ENCODE data around the gene TMEM8B.

Gene TMEM8B, protein sequence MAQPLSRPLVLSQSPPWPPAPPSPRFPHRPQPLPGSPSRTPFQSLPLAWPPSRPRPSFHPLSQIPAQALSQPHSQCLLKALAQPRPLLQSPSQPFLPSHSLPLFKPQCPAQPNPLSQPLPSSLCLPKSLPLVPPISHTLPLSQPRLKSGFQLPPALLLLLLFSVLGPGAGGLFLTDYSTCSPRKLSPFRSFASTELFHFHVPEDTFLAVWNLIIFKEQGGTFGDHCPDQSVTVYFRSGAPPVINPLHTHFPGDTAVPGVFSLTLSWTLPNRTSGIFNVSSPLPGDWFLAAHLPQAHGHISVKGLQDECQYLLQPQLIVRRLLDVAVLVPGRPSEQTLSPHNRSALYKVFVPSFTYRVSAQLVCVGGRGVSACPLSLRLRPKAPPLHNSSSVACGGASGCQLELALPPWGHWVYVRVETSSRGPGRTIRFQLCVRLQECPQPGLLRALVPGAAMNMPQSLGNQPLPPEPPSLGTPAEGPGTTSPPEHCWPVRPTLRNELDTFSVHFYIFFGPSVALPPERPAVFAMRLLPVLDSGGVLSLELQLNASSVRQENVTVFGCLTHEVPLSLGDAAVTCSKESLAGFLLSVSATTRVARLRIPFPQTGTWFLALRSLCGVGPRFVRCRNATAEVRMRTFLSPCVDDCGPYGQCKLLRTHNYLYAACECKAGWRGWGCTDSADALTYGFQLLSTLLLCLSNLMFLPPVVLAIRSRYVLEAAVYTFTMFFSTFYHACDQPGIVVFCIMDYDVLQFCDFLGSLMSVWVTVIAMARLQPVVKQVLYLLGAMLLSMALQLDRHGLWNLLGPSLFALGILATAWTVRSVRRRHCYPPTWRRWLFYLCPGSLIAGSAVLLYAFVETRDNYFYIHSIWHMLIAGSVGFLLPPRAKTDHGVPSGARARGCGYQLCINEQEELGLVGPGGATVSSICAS

DNA sequence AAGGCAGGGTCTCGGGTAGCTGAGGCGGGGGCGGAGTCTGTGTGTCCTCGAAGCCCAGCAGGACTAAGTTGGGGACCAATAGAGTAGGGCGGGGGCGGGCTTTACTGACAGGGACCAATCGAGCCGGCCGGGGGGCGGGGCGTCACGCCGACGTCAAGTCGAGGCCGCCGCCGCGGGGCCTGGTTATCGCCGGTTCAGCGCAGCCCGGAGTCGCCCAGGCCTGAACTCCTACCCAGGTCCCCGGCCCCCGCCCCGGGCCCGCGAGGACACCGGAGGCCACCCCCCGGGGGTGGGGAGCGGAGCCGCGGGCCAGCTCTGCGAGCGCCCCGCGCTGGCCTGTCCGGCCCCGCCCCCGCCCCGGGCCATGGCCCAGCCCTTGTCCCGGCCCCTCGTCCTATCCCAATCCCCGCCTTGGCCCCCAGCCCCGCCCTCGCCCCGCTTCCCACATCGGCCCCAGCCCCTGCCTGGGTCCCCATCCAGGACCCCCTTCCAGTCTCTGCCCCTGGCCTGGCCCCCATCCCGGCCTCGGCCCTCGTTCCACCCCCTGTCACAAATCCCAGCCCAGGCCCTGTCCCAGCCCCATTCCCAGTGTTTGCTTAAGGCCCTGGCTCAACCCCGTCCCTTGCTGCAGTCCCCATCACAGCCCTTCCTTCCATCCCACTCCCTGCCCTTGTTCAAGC, at the start of gene TMEM8B:
Gene TMEM8B, plus strand, starts transcription at position 145 of the 680 bp plus-strand sequence. Its CDS starts 220 bp downstream, at position 365.
- in situ Hi-C loops (cut with HindIII; ENCODE audit: low sequenced_read_pairs): loop anchor here (5.0 kb wide), 2 partner anchors 38 to 82 kb away; partner anchors contain the start of genes GBA2 and RGP1

DNA sequence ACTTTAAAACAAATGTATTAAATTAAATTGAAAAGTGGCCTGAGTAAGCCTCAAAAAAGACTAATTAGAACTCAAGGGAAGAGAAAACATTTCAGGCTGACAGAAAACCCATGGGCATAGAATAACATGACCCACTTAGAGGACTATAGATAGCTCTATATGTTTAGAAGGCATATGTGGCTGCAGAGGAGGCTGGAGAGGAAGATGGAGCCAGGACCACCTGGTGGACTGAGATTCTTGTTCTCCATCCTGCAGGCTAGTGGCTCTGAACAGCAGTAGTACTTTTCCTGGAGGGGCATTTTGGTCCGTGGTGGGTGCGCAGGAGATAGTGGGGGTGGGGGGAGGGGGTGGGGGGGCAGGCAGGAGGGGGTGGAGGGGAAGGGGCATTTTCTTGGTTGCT, 48.0 kb upstream of the TMEM8B start:
- in situ Hi-C loops (cut with HindIII; ENCODE audit: low sequenced_read_pairs): no loop called here

DNA sequence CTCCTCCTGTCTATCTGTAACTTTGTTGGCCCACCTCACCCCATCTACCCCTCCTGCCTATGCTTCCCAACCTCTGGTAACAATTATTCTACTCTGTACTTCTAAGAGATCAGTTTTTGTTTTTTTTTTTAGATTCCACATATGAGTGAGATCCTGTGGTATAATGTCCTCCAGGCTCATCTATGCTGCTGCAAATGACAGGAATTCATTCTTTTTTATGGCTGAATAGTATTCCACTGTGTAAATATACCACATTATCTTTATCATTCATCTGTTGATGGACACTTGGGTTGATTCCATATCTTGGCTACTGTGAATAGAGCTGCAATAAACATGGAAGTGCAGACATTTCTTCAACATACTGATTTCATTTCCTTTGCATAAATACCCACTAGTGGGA, 45.6 kb upstream of the TMEM8B start:
- in situ Hi-C loops (cut with HindIII; ENCODE audit: low sequenced_read_pairs): no loop called here

DNA sequence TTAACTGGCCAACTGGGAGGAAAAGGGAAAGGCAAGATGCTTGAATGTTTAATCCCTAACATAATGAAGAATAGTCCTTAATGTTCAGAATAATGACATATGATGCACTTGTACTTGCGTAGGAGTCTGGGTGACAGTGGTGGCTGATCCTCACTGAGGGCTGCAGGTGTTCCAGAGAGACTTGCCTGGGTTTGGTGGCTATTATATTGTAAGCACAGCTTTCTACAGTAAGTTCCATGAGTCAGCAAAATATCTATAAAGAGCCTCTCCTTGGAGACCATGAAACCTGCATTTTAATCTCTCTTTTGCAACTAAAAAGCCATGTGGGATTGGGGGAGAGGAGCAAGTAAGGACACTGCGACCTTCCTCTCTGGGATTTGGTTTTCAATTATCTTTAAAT, 39.5 kb upstream of the TMEM8B start:
- in situ Hi-C loops (cut with HindIII; ENCODE audit: low sequenced_read_pairs): no loop called here

DNA sequence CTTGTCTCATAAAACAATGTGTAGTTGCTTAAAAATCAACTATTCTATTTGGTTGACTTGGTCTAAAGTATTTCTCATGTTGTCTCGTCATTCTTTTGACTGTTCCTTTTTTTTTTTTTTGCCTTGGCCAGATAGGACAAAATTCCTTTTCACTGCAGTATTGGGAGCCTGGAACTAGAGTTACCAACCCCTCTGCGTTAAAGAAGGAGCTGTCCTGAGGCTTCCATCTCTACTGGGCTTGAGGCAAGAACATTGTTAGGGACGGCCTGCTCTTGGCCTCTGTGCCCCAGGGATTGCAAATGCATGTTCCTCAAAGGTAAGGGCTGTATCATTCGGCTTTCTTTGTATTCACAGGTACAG, 39.0 kb upstream of the TMEM8B start:
- in situ Hi-C loops (cut with HindIII; ENCODE audit: low sequenced_read_pairs): no loop called here

DNA sequence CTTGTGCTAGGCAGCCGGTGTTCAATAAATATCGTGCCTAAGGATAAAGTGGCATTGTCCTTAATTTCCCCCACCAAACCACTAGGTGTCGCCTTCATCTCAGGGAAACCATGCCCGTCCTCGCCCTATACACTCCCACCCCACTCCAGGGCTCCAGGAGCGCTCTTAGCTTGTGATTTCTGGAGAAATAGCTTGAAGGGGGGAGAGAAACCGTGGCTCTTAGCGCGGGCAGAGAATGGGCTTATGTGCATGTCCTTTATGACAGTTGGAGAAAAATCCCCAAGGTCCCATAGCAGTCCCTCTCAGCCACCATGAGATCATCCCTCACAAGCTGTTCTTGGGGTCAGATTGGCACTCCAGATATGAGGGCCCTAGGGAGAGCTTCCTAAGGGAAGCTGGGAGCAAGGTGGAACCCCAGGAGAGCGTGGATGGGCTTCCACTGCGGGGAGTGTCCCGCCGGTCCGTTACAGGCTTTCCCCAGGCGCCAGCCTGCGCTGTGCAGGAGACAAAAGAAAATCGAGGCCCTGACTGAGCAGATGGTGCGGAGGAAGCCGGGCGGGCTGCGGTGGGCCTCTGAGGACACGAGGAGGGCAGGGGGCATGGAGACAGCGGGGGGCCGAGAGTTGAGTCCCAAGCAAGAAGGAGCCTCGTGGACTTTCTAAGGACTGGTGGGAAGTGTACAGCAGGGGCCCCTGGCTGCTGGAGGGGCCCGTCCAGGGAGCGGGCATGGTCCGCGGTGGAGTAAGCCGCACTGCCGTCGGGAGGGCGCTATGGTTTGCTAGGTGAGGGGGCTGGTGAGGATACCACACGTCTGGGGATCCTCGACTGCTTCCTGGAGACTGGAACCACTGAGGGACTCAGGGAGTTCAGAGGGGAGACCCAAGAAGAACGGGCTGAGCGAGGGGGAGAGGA, 38.4 kb upstream of the TMEM8B start:
- in situ Hi-C loops (cut with HindIII; ENCODE audit: low sequenced_read_pairs): no loop called here

DNA sequence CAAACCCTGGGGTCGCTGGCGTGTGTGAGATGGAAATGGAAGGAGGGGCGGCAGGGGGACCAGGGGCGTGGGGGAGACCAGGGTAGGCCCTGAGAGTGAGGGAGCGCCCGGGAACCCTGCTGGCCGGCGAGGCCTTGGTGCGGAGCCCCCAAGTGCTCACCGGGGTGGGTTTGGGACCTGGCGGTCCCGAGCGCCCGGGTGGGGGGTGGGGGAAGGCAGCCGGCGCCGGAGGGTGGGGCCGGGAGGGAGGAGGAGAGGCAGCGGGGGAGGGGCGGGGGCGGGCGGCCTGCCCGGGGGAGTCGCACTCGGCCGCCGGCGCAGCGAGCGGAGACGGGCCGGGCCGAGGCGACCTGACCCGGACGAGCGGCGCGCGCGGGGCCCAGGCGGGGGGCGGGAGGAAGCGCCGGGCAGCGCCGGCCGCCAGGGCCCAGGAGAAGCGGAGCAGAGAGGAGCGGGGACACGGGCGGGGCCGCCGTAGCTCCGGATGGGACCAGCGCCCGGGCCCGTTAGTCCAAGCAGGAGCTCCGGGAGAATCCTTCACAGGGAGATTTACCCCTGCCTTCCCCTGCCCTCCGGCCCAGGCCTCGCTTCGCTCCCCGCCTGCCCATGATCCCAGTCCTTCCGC, 37.6 kb upstream of the TMEM8B start, which contains the start of gene NPR2:
Gene NPR2, plus strand, starts transcription at position 295 of the 625 bp plus-strand sequence. CDS start 818 bp downstream, outside the sequence.
- in situ Hi-C loops (cut with HindIII; ENCODE audit: low sequenced_read_pairs): no loop called here

DNA sequence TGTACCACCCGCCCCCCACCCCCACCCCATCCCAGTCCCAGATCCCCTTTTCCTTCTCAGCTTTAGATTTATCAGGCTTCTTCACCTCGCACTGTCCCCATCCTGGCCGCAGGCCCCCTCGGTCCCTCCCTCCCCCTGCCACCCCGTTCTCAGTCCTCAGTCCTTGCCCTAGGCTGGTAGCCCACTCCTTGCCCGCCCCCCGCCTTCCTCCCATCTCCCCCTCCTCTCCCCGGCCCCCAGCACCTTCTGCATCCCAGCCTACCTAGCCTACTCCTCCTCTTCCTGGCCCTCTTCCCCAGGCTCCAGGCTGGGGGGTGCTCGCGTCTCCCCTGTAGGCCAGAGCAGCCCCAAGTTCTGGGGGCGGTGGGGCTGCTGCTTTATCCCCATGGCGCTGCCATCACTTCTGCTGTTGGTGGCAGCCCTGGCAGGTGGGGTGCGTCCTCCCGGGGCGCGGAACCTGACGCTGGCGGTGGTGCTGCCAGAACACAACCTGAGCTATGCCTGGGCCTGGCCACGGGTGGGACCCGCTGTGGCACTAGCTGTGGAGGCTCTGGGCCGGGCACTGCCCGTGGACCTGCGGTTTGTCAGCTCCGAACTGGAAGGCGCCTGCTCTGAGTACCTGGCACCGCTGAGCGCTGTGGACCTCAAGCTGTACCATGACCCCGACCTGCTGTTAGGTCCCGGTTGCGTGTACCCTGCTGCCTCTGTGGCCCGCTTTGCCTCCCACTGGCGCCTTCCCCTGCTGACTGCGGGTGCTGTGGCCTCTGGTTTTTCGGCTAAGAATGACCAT, 36.8 kb upstream of the TMEM8B start:
- in situ Hi-C loops (cut with HindIII; ENCODE audit: low sequenced_read_pairs): no loop called here

DNA sequence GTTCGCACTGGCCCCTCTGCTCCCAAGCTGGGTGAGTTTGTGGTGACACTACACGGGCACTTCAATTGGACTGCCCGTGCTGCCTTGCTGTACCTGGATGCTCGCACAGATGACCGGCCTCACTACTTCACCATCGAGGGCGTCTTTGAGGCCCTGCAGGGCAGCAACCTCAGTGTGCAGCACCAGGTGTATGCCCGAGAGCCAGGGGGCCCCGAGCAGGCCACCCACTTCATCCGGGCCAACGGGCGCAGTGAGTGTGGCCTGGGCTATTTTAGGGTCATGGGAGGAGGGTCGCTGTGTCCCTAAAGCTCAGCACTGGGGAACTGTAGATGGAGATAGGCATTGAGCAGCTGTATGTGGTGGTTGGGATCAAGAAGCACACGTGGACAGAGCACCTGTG, 36.2 kb upstream of the TMEM8B start:
- in situ Hi-C loops (cut with HindIII; ENCODE audit: low sequenced_read_pairs): no loop called here

DNA sequence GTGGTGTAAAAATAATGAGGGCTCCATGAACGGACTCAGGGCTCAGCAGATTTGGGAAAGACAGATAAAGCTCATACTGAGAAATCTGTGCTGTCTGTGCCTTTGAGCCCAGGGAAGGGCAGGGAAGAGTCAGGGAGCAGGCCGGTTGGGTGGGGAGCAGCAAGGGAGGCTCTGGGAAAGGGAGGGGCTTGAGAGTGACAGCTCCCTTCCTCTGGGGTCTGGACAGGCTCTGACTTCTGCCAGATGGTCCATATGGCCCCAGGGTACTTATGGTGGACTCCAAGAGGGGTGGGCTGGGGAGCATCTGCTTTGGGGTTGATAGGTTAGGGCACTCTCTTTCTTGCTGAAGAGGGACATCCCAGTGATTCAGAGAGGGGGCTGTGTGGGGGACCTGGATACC, 35.6 kb upstream of the TMEM8B start:
- in situ Hi-C loops (cut with HindIII; ENCODE audit: low sequenced_read_pairs): no loop called here

DNA sequence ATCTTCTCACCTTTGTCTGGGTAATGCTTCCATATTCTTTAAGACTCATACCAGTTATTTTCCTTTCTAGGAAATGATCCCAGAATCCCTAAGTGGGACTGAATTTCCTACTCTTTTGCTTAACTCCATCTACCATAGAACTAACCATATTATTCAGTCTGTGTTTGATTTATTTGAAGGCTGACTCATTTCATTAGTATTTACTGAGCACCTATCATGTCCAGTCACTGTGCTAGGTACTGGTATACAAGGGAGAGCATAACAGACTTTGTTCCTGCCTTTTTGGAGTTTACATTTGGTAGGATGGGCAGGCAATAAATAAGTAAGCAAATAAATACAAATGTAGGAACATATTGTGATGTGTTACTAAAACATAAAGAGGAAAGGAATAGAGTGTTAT, 33.3 kb upstream of the TMEM8B start:
- in situ Hi-C loops (cut with HindIII; ENCODE audit: low sequenced_read_pairs): no loop called here

DNA sequence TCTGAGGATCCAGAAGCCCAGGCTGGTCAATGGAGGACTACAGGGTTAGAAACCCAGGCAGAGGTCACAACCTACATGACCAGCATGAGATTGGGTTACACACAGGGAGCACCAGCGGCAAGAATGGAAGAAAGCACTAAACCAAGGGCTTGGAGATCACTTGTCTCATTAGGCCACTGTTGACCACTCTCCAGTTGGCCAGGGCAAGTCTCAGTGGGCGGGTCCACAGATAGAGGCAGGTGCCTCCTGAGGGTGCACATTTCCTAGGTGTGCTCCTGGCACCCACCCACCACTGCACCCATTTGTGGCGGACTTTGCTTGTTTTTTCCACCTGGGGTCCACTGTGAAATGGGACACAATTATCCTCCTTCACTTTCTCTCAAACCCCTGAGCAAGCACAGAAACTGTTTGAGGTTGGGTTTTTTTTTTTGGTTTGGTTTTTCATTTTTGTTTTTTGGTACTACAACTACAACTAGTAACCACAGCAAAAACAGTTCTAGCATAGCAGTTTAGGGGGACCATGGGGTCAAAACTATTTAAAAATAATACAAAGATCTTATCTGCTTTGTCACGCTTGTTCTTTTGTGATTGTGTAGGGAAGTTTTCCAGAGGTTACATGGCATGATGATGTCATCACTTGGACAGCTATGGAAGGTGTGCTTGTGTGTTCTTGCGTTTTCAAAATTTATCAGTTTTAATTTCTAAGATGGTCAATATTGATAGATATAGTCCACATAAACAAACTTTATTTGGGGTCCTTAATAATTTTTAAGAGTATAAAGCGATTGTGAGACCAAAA, 31.5 kb upstream of the TMEM8B start:
- in situ Hi-C loops (cut with HindIII; ENCODE audit: low sequenced_read_pairs): no loop called here

DNA sequence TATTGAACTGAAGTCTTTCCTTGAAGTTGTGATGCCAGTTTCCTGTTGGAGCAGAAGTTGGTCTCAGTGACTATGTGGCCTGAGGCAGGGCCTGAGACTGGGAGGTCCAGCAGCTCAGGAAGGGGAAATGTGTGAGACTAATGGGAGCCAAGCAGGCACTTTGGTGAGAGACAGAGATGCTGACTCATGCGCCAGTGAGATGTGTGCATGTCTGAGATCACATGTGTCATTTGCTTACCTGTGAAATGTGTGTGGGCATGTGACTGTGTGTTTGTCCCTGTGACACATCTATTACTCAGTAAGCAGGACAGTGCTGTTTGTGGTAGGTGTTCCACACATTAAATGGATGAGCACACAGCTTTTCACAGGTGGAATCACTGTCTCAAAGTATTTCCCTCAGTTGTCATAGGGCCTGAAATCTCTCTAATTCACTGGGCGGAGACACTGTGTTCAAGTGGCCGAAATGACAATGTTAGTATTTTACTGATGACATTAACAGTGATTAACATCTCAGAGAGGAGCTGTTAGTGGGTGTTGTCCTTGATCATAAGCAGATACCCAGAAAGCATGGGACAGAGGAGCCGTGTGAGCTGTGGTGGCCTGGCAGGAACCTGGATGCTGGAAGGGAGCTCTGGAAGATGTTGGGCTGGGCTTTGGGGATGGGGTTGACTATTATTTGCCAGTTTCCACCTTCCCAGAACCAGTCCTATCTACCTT, 30.2 kb upstream of the TMEM8B start:
- in situ Hi-C loops (cut with HindIII; ENCODE audit: low sequenced_read_pairs): no loop called here

DNA sequence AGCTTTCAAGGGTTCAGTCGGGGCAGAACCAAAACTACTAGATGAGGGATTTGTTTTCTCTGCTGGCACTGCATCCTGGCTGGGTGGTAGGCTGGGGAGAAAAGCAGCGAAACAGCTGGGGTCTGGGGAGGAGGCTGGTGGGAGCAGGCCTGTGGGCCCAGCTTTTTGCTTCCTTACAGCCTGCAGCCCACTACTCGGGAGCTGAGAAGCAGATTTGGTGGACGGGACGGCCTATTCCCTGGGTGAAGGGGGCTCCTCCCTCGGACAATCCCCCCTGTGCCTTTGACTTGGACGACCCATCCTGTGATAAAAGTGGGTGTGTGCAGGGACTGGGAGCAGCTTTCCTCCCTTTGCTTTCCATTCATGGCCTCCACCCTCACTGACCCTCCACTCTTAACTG, 28.5 kb upstream of the TMEM8B start:
- in situ Hi-C loops (cut with HindIII; ENCODE audit: low sequenced_read_pairs): no loop called here

DNA sequence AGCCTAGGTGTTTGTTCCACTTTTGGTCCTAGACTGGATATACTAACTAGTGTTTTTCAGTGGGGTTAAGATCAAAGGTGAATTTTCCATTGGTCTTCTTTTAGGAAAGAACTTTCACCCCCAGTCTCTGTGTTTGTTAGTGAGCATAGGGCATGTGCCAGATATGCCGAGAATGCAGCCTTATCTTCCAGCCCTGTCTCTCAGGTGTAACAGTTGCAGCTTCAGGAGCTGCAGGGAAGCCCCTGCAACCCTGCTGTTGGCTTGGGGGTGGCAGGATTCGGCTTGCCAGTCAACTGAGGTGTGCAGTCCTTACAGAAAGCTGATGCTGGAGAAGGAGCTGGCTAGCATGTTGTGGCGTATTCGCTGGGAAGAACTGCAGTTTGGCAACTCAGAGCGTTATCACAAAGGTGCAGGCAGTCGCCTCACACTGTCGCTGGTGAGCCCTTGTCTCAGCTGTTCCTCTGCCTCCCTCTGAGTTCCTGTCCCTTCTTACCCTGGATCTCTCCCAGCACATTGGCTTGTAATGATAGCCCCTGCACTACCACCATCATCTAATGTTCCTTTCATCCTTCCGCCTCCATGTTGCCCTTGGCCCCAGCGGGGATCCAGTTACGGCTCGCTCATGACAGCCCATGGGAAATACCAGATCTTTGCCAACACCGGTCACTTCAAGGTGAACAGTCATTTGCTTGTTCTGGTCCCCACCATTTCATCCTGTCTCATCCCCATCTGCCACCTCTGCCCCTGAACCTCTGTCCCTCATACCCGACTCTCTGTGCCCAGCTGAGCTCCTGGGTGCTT, 27.5 kb upstream of the TMEM8B start:
- in situ Hi-C loops (cut with HindIII; ENCODE audit: low sequenced_read_pairs): no loop called here

DNA sequence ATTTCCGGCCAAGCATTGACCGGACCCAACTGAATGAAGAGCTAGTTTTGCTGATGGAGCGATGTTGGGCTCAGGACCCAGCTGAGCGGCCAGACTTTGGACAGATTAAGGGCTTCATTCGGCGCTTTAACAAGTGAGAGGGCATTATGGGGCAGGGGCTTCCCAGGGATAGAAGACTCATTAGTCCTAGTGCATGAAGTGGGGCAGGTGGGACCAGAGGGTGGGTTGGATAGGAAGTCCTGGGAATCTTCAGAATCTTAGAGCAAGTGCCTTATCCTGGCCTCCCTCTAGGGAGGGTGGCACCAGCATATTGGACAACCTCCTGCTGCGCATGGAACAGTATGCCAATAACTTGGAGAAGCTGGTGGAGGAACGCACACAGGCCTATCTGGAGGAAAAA, 22.9 kb upstream of the TMEM8B start:
- in situ Hi-C loops (cut with HindIII; ENCODE audit: low sequenced_read_pairs): loop anchor here (5.0 kb wide), 1 partner anchor 101 kb away; the partner anchor contains the start of genes HRCT1 and SPAAR
